ENCODE measurements around the gene ATG16L2. TPM values are rescaled to one million over a fixed set of nuclear protein-coding genes. Genes with fewer than 3 reads are reported as not detected.

ATG16L2 gene
- total and polyA plus RNA-seq, 9 of the 15 experiments (the other 6 are each of a cell fraction or from before 2014, with no cell fraction given) = 0.18 to 11.2 (median 6.2) TPM

DNA sequence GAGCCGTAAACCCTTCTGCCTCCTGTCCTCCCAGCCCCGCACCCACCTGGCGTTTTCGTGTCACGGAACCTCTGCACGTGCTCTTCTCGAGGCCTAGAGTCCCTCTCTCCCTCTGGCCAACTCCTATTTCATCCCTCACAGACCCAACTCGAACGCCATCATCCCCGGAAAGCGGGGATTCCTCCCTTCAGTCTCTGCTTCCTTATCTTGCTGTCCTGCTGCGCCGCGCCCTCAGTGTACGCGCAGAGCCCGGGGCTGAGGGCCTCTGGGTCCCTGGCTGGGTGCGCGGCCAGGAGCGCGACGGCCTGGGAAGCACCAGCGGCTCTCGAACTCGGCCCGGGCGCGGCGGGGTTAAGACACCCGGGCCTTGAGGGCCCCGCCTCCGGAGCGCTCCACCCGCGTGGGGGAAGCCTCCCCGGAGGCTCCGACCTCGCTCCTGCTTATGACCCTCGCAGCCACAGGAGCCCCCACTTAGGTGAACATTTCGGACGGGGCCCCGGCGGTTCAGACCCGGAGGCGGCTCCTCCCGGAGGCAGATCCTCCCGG is 398 bp upstream of the ATG16L2 start (continued):
- TF ChIP-seq, protein P1, sequence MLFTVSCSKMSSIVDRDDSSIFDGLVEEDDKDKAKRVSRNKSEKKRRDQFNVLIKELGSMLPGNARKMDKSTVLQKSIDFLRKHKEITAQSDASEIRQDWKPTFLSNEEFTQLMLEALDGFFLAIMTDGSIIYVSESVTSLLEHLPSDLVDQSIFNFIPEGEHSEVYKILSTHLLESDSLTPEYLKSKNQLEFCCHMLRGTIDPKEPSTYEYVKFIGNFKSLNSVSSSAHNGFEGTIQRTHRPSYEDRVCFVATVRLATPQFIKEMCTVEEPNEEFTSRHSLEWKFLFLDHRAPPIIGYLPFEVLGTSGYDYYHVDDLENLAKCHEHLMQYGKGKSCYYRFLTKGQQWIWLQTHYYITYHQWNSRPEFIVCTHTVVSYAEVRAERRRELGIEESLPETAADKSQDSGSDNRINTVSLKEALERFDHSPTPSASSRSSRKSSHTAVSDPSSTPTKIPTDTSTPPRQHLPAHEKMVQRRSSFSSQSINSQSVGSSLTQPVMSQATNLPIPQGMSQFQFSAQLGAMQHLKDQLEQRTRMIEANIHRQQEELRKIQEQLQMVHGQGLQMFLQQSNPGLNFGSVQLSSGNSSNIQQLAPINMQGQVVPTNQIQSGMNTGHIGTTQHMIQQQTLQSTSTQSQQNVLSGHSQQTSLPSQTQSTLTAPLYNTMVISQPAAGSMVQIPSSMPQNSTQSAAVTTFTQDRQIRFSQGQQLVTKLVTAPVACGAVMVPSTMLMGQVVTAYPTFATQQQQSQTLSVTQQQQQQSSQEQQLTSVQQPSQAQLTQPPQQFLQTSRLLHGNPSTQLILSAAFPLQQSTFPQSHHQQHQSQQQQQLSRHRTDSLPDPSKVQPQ (CRISPR knock-in tag; IDR thresholded peaks at IDR 0.05; ENCODE audit: borderline replicate concordance) = no peak
- TF ChIP-seq NR2C1 (IDR thresholded peaks at IDR 0.05) (no peak), NR2C1 (tag; IDR thresholded peaks at IDR 0.05) (no peak; the same call in 1 of the 2 replicates), PHTF2 (CRISPR knock-in tag; IDR thresholded peaks at IDR 0.05) (no peak), RBM17 (IDR thresholded peaks at IDR 0.05; ENCODE audit: borderline replicate concordance, low read depth, low read length) (no peak), TCFL5 (CRISPR knock-in tag; conservative IDR thresholded peaks at IDR 0.05) (no peak), NFXL1 (CRISPR knock-in tag; IDR thresholded peaks at IDR 0.05) (no peak), ELK1 (CRISPR knock-in tag; IDR thresholded peaks at IDR 0.05) (no peak), THAP12 (CRISPR knock-in tag; IDR thresholded peaks at IDR 0.05) (no peak), BHLHE40 (IDR thresholded peaks at IDR 0.05; ENCODE audit: low read length) (peak; percentile 86), SMAD4 (CRISPR knock-in tag; conservative IDR thresholded peaks at IDR 0.05) (peak; percentile 88), ZBTB8A (IDR thresholded peaks at IDR 0.05; ENCODE audit: partially characterized antibody) (no peak), HMBOX1 (IDR thresholded peaks at IDR 0.05) (no peak), CBX5 (IDR thresholded peaks at IDR 0.05; ENCODE audit: borderline replicate concordance, low read depth) (no peak), RBM22 (IDR thresholded peaks at IDR 0.05; ENCODE audit: low read depth, low read length, poor library complexity, severe bottlenecking) (no peak), ZSCAN29 (IDR thresholded peaks at IDR 0.05) (no peak), ZNF197 (CRISPR knock-in tag; IDR thresholded peaks at IDR 0.05; ENCODE audit: low read depth) (no peak), ILK (tag; IDR thresholded peaks at IDR 0.05; ENCODE audit: borderline replicate concordance, low read depth) (no peak), CBX3 (IDR thresholded peaks at IDR 0.05; ENCODE audit: borderline replicate concordance in 1 of 2, low read length in 2 of 2) (0 out of 3 replicates have a peak, but pooled peaks of 1 of the 2 experiments have one; percentile 16)
- TF ChIP-seq, protein P2, sequence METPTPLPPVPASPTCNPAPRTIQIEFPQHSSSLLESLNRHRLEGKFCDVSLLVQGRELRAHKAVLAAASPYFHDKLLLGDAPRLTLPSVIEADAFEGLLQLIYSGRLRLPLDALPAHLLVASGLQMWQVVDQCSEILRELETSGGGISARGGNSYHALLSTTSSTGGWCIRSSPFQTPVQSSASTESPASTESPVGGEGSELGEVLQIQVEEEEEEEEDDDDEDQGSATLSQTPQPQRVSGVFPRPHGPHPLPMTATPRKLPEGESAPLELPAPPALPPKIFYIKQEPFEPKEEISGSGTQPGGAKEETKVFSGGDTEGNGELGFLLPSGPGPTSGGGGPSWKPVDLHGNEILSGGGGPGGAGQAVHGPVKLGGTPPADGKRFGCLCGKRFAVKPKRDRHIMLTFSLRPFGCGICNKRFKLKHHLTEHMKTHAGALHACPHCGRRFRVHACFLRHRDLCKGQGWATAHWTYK (CRISPR knock-in tag; IDR thresholded peaks at IDR 0.05) = no peak

Data from K562 (cell line).